Central memory CD4-positive, alpha-beta T cell (primary cell): Measurements from ENCODE around the gene FPGS.

ENCODE experiments used
- DNase-seq: peaks from one replicate; pipeline ENCODE4 v3.0.0; 2022

The FPGS gene

GRCh38 chr9:127862075-127863011 lies 59.7 kb downstream of the FPGS start:
- DNase-seq, result peak; percentile 35

- DNase-seq, result no peak
Measured at GRCh38 chr9:127863191-127863621, 60.5 kb downstream of the FPGS start.
